Measurements from ENCODE around the gene DPT. TPM values are rescaled to one million over a fixed set of nuclear protein-coding genes. Genes with fewer than 3 reads are reported as not detected.

The DPT gene
- total and polyA plus RNA-seq, 12 donors: 0.44 to 59.1 (median 6.8) TPM

DNA sequence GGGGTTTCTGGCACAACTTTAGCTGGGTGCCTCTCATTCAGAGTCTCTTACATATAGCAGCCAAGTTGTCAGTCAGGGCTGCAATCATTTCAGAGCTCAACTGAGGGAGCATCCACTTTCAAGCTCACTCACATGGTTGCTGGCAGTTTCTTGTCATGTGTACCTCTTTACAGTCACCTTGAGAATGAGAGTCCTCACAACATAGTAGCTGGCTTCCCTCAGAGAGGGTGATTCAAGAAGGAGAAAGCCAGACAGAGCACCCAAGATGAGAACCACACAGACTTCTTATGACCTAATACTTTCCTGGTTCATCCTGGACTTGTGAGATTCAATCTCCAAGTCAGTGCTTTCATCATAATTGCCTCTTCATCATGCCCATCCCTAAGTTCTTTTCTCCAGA is 57.2 kb downstream of the DPT start:
- DNase-seq: no peak
- H3K4me3 ChIP-seq: no peak overlapping the region
- H3K9me3 ChIP-seq (replicated peaks in 1 of 3): no peaks in the 10 kb centered on the region
- H3K27me3 ChIP-seq: no peaks in the 10 kb centered on the region
- H3K4me1 ChIP-seq (replicated peaks in 1 of 2): no peaks in the 10 kb centered on the region
- no peak overlapping the region for H3K27ac ChIP-seq
- no peak for TF ChIP-seq POLR2A (IDR thresholded peaks at IDR 0.05)
- TF ChIP-seq CTCF (IDR thresholded peaks at IDR 0.05): no peak
- intact Hi-C loops (cut with DNase I): no loop called here
- no peaks in the 10 kb centered on the region for H3K36me3 ChIP-seq (replicated peaks in 1 of 2)

DNA sequence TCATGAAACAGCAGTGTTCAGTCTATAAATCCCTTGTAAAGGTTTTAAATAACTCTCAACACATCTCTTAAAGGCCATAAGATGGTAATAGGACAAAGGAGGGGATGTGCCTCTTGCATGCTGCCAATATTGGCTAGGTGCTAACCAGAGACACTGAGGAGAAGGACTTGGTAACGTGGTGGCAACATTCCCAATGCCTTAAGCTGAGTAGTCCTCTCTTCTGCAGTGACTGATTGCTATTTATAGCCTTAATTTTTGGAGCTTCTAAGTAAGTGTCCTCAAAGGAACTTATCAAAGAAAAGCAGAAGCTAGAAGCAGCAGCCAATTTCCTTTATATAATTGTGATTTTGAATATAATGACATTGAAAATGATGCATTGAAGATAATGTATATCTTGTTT is 63.0 kb downstream of the DPT start:
- no peak for DNase-seq
- WGBS, 4 donors: 74 to 90% (median 83%) methylated on average over 1 of the region's 1 CpG
- intact Hi-C loops (cut with DNase I): no loop called here
- Histone ChIP-seq H3K4me1 (replicated peaks in 1 of 2) (no peaks in the 10 kb centered on the region), H3K27ac (no peak overlapping the region), H3K36me3 (replicated peaks in 1 of 2) (no peaks in the 10 kb centered on the region), H3K4me3 (no peak overlapping the region), H3K9me3 (replicated peaks in 1 of 3) (no peaks in the 10 kb centered on the region), H3K27me3 (no peaks in the 10 kb centered on the region)
- TF ChIP-seq CTCF (IDR thresholded peaks at IDR 0.05): no peak
- TF ChIP-seq POLR2A (IDR thresholded peaks at IDR 0.05): no peak

DNA sequence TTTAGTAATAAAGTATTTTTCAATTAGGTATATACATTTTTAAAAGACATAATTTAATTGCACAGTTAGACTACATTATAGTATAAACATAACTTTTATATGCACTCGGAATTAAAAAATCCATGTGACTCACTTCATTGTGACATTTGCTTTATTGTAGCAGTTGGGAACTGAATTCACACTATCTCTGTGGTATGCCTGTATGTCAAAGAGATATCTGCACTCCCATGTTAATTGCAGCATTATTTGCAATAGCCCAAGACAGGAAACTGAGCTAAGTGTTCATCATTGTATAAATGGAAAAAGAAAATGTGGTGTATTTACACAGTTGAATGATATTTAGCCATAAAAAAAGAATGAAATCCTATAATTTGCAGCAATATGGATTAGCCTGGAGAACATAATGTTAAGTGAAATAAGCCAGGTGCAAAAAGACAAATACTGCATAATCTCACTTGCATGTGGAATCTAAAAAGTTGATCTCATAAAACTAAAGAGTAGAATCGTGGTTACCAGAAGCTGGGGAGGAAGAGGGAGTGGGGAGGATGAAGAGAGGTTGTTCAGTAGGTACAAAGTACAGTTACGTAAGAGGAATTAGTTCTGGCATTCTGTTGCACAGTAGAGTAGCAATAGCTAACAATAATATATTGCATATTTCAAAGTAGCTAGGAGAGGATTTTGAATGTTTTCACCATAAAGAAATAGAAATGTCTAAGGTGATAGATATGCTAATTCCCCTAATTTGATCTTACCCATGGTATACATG is 64.8 kb downstream of the DPT start:
- no peak for TF ChIP-seq CTCF (IDR thresholded peaks at IDR 0.05)
- TF ChIP-seq POLR2A (IDR thresholded peaks at IDR 0.05): no peak
- no peak for DNase-seq
- Histone ChIP-seq H3K4me1 (replicated peaks in 1 of 2) (no peaks in the 10 kb centered on the region), H3K27ac (no peak overlapping the region), H3K4me3 (no peak overlapping the region), H3K9me3 (replicated peaks in 1 of 3) (no peaks in the 10 kb centered on the region), H3K27me3 (no peaks in the 10 kb centered on the region), H3K36me3 (replicated peaks in 1 of 2) (no peaks in the 10 kb centered on the region)
- WGBS, 4 donors: 47 to 55% (median 50%) methylated on average over 3 of the region's 3 CpGs
- intact Hi-C loops (cut with DNase I): no loop called here

DNA sequence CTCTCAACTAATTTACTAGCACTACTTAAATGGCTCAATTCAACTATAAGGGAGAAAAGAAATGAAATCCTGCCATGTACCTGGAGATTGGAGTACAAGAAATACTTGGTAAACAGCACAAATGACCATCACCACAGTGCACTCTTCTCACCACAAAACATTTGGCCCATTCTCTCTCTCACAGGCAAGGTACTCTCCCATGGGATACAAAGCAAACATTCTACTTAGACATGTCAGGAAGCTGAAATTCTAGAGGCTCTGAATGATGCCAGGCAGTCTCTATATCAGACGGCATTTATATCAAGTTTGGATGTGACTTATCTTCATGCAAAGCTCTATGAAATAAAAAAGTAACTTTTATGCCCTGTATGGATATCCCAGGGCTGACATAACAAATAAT is 72.5 kb downstream of the DPT start:
- WGBS, 4 donors: 63 to 79% (median 77%) methylated on average over 1 of the region's 1 CpG
- Histone ChIP-seq H3K9me3 (replicated peaks in 1 of 3) (no peaks in the 10 kb centered on the region), H3K36me3 (replicated peaks in 1 of 2) (no peaks in the 10 kb centered on the region), H3K27ac (no peak overlapping the region), H3K27me3 (no peaks in the 10 kb centered on the region), H3K4me1 (replicated peaks in 1 of 2) (no peaks in the 10 kb centered on the region), H3K4me3 (no peak overlapping the region)
- intact Hi-C loops (cut with DNase I): no loop called here
- DNase-seq: no peak
- TF ChIP-seq CTCF (IDR thresholded peaks at IDR 0.05): no peak
- TF ChIP-seq POLR2A (IDR thresholded peaks at IDR 0.05): no peak
